ENCODE results near the gene TMEM109. TPM values are rescaled to one million over a fixed set of nuclear protein-coding genes. Genes with fewer than 3 reads are reported as not detected.

Gene TMEM109
- total and polyA plus RNA-seq, 2 experiments from 2014 or later = 17.4 to 17.7 TPM

DNA sequence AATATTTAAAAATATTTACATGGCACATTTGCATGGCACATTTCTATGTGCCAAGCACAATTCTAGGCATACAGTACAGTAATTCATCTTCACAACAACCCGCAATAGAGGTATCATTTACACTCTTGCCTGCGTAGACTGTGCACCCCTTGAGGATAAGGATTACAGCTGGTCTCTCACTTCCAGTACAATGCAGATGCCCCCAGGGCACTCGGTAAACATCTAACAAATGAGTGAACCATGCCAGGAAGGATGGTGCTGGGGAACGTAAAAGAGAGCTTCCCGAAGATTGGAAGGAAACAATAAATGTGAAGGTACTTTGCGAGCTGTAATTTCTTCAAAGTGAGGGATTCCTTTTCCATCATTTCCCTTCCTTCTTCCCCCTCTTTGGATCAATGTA is 8.9 kb upstream of the TMEM109 start:
- H3K4me1 ChIP-seq (ENCODE audit: insufficient read depth) = peaks cover 12% of the 10 kb centered on the region
- no peaks in the 10 kb centered on the region for H3K27me3 ChIP-seq (ENCODE audit: insufficient read depth)
- Mint-ChIP-seq H3K9me3 (no peaks in the 10 kb centered on the region), H3K27ac (peak overlapping the region; percentile 92), H3K27me3 (ENCODE audit: insufficient read depth, low read depth, poor library complexity) (no peaks in the 10 kb centered on the region), H3K4me1 (peaks cover 16% of the 10 kb centered on the region), H3K4me3 (peak overlapping the region; percentile 77), H3K36me3 (ENCODE audit: low read depth) (peaks cover 37% of the 10 kb centered on the region)
- no peak for TF ChIP-seq ZNF331 (CRISPR knock-in tag; IDR thresholded peaks at IDR 0.05; ENCODE audit: low read depth)
- TF ChIP-seq, protein P1, sequence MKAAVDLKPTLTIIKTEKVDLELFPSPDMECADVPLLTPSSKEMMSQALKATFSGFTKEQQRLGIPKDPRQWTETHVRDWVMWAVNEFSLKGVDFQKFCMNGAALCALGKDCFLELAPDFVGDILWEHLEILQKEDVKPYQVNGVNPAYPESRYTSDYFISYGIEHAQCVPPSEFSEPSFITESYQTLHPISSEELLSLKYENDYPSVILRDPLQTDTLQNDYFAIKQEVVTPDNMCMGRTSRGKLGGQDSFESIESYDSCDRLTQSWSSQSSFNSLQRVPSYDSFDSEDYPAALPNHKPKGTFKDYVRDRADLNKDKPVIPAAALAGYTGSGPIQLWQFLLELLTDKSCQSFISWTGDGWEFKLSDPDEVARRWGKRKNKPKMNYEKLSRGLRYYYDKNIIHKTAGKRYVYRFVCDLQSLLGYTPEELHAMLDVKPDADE (IDR thresholded peaks at IDR 0.05) = no peak
- TF ChIP-seq ZNF114 (CRISPR knock-in tag; IDR thresholded peaks at IDR 0.05) = no peak
- no peak for TF ChIP-seq NANOG (IDR thresholded peaks at IDR 0.05; ENCODE audit: borderline replicate concordance)
- no peak for TF ChIP-seq EZH2 (IDR thresholded peaks at IDR 0.05; ENCODE audit: low read depth, unreplicated experiment)
- no peak for TF ChIP-seq EZH2phosphoT487 (IDR thresholded peaks at IDR 0.05; ENCODE audit: unreplicated experiment)
- TF ChIP-seq, protein P2, sequence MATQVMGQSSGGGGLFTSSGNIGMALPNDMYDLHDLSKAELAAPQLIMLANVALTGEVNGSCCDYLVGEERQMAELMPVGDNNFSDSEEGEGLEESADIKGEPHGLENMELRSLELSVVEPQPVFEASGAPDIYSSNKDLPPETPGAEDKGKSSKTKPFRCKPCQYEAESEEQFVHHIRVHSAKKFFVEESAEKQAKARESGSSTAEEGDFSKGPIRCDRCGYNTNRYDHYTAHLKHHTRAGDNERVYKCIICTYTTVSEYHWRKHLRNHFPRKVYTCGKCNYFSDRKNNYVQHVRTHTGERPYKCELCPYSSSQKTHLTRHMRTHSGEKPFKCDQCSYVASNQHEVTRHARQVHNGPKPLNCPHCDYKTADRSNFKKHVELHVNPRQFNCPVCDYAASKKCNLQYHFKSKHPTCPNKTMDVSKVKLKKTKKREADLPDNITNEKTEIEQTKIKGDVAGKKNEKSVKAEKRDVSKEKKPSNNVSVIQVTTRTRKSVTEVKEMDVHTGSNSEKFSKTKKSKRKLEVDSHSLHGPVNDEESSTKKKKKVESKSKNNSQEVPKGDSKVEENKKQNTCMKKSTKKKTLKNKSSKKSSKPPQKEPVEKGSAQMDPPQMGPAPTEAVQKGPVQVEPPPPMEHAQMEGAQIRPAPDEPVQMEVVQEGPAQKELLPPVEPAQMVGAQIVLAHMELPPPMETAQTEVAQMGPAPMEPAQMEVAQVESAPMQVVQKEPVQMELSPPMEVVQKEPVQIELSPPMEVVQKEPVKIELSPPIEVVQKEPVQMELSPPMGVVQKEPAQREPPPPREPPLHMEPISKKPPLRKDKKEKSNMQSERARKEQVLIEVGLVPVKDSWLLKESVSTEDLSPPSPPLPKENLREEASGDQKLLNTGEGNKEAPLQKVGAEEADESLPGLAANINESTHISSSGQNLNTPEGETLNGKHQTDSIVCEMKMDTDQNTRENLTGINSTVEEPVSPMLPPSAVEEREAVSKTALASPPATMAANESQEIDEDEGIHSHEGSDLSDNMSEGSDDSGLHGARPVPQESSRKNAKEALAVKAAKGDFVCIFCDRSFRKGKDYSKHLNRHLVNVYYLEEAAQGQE (IDR thresholded peaks at IDR 0.05; ENCODE audit: unreplicated experiment) = no peak
- TF ChIP-seq CREB1 (CRISPR knock-in tag; IDR thresholded peaks at IDR 0.05; ENCODE audit: low read depth) = no peak
- TF ChIP-seq JUNB (IDR thresholded peaks at IDR 0.05; ENCODE audit: unreplicated experiment) = no peak
- no peak for TF ChIP-seq POLR2AphosphoS5 (IDR thresholded peaks at IDR 0.05; ENCODE audit: low read depth)
- TF ChIP-seq, protein P3, sequence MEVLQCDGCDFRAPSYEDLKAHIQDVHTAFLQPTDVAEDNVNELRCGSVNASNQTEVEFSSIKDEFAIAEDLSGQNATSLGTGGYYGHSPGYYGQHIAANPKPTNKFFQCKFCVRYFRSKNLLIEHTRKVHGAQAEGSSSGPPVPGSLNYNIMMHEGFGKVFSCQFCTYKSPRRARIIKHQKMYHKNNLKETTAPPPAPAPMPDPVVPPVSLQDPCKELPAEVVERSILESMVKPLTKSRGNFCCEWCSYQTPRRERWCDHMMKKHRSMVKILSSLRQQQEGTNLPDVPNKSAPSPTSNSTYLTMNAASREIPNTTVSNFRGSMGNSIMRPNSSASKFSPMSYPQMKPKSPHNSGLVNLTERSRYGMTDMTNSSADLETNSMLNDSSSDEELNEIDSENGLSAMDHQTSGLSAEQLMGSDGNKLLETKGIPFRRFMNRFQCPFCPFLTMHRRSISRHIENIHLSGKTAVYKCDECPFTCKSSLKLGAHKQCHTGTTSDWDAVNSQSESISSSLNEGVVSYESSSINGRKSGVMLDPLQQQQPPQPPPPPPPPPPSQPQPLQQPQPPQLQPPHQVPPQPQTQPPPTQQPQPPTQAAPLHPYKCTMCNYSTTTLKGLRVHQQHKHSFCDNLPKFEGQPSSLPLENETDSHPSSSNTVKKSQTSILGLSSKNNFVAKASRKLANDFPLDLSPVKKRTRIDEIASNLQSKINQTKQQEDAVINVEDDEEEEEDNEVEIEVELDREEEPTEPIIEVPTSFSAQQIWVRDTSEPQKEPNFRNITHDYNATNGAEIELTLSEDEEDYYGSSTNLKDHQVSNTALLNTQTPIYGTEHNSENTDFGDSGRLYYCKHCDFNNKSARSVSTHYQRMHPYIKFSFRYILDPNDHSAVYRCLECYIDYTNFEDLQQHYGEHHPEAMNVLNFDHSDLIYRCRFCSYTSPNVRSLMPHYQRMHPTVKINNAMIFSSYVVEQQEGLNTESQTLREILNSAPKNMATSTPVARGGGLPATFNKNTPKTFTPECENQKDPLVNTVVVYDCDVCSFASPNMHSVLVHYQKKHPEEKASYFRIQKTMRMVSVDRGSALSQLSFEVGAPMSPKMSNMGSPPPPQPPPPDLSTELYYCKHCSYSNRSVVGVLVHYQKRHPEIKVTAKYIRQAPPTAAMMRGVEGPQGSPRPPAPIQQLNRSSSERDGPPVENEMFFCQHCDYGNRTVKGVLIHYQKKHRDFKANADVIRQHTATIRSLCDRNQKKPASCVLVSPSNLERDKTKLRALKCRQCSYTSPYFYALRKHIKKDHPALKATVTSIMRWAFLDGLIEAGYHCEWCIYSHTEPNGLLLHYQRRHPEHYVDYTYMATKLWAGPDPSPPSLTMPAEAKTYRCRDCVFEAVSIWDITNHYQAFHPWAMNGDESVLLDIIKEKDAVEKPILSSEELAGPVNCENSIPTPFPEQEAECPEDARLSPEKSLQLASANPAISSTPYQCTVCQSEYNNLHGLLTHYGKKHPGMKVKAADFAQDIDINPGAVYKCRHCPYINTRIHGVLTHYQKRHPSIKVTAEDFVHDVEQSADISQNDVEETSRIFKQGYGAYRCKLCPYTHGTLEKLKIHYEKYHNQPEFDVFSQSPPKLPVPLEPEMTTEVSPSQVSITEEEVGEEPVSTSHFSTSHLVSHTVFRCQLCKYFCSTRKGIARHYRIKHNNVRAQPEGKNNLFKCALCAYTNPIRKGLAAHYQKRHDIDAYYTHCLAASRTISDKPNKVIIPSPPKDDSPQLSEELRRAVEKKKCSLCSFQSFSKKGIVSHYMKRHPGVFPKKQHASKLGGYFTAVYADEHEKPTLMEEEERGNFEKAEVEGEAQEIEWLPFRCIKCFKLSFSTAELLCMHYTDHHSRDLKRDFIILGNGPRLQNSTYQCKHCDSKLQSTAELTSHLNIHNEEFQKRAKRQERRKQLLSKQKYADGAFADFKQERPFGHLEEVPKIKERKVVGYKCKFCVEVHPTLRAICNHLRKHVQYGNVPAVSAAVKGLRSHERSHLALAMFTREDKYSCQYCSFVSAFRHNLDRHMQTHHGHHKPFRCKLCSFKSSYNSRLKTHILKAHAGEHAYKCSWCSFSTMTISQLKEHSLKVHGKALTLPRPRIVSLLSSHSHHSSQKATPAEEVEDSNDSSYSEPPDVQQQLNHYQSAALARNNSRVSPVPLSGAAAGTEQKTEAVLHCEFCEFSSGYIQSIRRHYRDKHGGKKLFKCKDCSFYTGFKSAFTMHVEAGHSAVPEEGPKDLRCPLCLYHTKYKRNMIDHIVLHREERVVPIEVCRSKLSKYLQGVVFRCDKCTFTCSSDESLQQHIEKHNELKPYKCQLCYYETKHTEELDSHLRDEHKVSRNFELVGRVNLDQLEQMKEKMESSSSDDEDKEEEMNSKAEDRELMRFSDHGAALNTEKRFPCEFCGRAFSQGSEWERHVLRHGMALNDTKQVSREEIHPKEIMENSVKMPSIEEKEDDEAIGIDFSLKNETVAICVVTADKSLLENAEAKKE (CRISPR knock-in tag; IDR thresholded peaks at IDR 0.05) = no peak
- TF ChIP-seq, protein P4, sequence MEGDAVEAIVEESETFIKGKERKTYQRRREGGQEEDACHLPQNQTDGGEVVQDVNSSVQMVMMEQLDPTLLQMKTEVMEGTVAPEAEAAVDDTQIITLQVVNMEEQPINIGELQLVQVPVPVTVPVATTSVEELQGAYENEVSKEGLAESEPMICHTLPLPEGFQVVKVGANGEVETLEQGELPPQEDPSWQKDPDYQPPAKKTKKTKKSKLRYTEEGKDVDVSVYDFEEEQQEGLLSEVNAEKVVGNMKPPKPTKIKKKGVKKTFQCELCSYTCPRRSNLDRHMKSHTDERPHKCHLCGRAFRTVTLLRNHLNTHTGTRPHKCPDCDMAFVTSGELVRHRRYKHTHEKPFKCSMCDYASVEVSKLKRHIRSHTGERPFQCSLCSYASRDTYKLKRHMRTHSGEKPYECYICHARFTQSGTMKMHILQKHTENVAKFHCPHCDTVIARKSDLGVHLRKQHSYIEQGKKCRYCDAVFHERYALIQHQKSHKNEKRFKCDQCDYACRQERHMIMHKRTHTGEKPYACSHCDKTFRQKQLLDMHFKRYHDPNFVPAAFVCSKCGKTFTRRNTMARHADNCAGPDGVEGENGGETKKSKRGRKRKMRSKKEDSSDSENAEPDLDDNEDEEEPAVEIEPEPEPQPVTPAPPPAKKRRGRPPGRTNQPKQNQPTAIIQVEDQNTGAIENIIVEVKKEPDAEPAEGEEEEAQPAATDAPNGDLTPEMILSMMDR (conservative IDR thresholded peaks at IDR 0.05; ENCODE audit: low read depth in 2 of 2) = no peak
- TF ChIP-seq STAT1 (IDR thresholded peaks at IDR 0.05; ENCODE audit: unreplicated experiment) = no peak
- peak overlapping the region; percentile 98 for H3K4me2 ChIP-seq
- peaks cover 9% of the 10 kb centered on the region for H3K36me3 ChIP-seq (ENCODE audit: insufficient read depth)
- ATAC-seq = no peak
- no peak overlapping the region for H3K27ac ChIP-seq (ENCODE audit: low read depth)
- H3K9me2 ChIP-seq (ENCODE audit: insufficient read depth) = no peaks in the 10 kb centered on the region
- peak overlapping the region; percentile 86 for H3K4me3 ChIP-seq
- H4K20me1 ChIP-seq (replicated peaks; ENCODE audit: insufficient read depth) = peaks cover 28% of the 10 kb centered on the region
- H3F3A ChIP-seq (replicated peaks; ENCODE audit: low read depth) = peaks cover 5% of the 10 kb centered on the region; the same call in 1 of the 2 replicates
- H2AFZ ChIP-seq = no peak overlapping the region
- H3K79me2 ChIP-seq (replicated peaks; ENCODE audit: insufficient read depth) = peaks cover 38% of the 10 kb centered on the region
- DNase-seq (ENCODE audit: low spot score) = no peak

Measured in GM23338 (cell line).